COLO668 (cell line): ENCODE measurements around the gene OR1S2.
A peak's percentile ranks its signal among the peaks of the same experiment; 100 is the strongest.
"Not testable (repeated sequence)": the region's sequence is repeated elsewhere in the genome, so short reads cannot be mapped to it uniquely, and the experiment has no call there.

Experiments used
- DNase-seq: peaks from one replicate; lab custom pipeline; 2025; ENCODE audit not compliant: unreplicated experiment; lab: John Stamatoyannopoulos, UW

Gene OR1S2, protein sequence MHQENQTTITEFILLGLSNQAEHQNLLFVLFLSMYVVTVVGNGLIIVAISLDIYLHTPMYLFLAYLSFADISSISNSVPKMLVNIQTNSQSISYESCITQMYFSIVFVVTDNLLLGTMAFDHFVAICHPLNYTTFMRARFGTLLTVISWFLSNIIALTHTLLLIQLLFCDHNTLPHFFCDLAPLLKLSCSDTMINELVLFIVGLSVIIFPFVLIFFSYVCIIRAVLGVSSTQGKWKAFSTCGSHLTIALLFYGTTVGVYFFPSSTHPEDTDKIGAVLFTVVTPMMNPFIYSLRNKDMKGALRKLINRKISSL

DNA sequence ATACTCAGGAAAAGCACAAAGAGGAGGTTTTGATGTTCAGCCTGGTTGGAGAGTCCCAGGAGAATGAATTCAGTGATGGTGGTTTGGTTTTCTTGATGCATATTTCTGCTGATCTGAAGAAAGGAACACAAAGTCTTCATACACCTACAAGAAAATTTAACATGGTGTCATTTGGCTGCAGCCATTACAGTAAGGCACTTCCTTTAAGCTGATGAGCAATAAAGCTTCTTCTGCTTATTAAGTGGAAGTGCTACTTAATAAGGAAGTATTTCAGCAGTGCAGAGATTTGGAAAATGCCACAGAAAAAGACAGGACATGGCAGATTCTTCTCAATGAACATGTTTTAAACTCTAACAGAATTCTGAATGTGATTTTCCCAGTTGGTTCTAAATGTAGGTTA lies at the start of gene OR1S2:
Gene OR1S2 (minus strand): TSS at position 101 of the 400 bp plus-strand sequence. CDS start 0 bp downstream, at position 101.
- no peak for DNase-seq

DNA sequence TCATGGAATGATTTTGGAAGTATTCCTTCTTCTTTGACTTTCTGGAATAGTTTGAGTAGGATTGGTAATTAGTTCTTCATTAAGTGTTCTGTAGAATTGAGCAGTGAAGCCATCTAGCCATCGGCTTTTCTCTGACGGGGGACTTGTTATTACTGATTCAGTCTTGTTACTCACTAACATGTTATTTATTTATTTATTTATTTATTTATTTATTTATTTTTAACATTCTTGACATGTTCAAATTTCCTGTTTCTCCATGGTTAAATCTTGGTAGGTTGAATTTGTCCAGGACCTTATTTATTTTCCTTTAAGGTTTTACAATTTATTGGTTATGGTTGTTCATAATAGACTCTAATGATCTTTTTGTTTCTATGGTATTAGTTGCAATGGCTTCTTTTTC lies 40.0 kb upstream of the OR1S2 start:
- DNase-seq: no peak

DNA sequence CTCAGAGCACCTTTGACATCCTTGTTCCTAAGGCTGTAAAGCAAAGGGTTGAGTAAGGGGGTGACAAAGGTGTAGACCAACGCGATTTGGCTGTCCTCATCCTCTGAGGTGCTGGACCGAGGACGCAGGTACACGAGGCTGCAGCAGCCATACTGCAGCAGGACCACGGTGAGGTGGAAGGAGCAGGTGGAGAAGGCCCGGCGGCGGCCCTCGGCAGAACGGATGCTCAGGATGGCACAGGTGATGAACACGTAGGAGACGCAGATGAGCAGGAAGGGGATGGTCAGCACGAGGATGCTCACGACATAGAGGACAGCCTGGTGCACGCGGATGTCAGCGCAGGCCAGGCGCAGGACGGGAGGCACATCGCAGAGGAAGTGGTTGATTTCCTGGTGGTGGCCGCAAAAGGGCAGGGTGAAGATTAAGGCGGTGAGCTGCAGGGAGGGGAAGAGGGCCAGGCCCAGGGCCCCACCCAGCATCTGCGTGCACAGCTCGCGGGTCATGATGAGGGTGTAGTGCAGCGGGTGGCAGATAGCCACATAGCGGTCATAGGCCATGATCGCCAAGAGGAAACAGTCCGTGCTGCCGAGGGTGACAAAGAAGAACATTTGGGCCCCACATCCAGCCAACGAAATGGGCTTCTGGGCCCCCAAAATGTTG lies 24.1 kb upstream of the OR1S2 start:
- DNase-seq: no peak

DNA sequence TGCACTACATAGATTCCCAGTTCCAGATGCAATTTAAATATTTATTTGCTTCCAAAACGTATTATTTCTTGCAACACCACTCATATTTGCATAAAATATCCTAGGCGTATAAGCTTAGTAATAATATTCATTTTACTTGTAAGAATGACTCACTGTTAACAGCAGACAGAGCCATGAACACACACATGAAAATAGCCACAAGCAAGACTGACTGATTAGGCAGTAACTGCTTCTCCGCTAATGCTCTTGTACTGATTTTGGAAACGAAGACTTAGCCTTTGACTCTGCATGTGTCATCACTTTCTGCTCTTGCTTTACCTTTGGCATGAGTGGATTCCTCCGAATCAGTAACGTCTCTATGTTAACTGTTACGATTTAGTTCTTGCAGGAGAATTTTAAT lies 18.8 kb upstream of the OR1S2 start:
- no peak for DNase-seq

DNA sequence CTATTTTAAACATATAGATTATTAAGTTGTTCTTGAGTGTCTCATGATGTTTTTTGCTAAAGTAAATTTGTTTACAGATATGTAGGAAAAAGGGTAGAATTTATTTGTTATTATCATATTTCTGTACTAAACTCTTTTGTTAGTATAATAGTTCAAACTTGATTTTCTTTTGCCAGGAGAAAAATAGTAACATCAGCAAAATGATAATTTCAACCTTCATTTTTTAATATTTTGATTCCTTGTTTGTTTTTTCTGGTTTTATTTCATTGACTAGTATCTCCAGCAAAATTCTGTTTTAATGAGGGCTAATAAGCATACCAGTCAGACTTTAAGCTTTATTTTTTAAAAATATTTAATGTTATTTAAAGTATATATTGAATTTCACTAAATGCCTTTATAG lies 12.5 kb upstream of the OR1S2 start:
- DNase-seq: no peak

DNA sequence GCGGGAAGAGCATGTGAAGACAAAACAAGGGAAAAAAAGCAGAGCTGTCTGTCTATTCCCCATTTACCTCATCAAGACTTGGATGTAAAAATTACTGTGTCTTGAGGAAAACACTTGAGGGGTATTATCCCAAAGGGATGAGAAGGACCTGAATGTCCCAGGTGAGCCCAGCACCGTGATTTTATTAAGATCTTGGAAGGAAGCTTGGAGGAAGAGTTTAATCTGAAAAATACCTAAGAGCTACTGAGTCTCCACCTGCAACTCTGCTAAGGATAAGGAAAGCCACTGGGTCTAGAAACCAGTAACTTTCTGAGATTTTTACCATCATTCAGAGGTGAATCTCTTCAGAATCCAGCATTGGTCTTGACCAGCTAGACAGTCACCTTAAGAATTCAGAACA lies 8.5 kb upstream of the OR1S2 start, which contains the start of gene OR1S1:
Gene OR1S1 (plus strand): TSS at position 301 of the 400 bp plus-strand sequence.
- not testable (repeated sequence) for DNase-seq

DNA sequence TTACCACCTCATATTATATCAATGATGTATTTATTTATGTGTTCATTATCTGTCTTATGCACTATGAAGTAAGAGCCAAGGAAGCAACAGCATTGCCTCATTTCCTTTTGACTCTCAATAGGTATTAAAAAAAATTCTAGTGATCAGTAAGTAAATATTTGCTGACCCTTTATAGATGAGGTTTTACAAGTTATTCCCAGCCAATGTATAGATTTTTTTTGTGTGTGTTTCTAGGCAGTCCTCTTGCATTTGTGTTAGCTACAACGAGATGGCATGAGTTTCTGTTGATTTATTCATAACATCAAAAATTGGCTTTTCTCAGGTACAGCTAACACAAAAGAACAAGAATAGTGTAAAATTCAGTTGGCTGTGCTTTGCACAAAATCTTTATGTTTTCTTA lies 4.7 kb downstream of the OR1S2 start:
- no peak for DNase-seq

DNA sequence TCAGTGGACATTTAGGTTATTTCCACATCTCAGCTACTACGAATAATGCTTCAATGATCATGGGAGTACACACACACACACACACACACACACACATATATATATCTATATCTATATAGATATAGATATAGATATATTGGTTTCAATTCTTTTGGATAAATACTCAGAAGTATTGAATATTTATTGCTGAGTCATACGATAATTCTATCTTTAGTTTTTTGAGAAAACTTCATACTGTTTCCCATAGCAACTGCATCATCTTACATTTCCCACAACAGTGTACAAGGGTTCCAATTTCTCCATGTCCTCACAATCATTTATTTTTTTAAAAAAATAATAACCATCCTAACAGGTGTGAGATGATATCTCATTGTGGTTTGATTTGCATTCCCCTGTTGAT lies 8.0 kb downstream of the OR1S2 start:
- DNase-seq: no peak

DNA sequence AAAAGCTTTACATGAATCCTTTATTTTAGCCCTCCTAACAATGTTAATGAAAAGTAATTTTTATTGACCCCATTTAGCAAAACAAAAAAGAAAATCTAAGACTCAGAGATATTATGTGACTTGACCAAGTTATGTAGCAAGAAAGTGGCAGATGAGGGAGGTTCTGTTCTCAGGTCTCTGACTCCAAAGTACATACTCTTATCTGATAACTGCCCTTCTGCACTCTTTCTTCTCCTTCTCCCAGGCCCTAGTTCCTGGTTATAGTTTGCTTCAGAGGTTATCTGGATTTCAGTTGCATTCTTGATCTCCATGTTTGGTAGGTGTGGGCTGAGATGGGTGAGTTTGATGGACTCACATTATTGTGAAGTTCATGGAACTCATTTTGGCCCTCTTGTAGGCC lies 10.6 kb downstream of the OR1S2 start:
- DNase-seq: no peak

DNA sequence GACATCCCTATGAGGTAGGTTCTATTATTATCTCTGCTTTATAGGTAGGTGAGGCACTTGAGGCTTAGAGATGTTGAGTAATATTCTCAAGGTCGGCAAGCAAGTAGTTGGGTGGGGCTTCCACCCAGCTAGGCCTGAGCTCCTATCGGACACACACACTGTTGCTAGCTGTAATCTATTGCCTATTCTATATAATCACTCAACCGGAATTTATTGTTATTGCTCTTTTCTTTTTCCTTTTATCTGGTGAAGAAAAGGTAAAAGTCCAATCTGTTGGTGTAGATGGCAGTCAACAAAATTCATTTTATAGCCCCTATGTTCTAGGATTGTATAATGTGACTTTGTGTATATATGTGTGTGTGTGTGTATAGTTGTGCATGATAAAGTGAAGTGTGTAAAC lies 11.7 kb downstream of the OR1S2 start:
- DNase-seq: no peak

DNA sequence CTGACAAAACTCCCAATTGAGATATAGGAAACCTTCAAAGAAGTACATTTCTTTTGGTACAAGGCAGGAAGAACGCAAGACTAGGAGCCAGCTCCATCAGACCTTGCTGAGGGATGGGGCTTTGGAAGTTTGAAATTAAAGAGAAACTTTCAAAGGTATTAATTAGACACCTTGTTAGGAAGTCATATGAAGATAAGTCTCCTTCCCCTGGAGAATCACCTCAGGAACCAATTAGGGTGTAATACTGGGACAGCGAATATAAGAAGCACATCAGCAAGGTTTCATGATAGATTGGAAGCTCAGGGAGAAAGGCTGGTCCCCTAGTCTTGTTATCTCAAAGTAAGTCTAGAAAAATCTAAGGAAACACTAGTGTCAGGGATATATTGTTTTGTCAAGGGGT lies 15.2 kb downstream of the OR1S2 start, which contains the start of gene OR9Q2:
Gene OR9Q2 (plus strand): TSS at position 301 of the 400 bp plus-strand sequence. CDS start 1,421 bp downstream, outside the sequence.
- DNase-seq: no peak

DNA sequence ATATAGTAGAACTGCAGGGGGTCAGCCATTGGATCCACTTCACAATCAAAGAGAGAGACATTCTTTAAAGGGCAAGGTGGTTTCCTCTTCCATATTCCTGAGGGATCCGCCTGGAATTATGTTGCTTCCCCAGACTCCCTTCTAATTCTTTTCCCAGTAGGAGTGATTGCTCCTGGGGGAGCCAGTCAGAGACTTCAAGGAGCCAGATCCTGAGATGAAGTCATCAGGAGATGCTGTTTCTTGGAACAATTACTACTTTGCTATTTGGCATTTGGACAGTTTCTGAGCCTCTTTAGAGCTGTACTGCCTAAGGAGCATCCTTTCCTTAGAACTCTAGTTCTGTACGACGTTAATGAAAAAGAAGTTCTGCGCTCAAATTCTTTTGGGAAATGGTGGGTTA lies 17.0 kb downstream of the OR1S2 start:
- DNase-seq: no peak

DNA sequence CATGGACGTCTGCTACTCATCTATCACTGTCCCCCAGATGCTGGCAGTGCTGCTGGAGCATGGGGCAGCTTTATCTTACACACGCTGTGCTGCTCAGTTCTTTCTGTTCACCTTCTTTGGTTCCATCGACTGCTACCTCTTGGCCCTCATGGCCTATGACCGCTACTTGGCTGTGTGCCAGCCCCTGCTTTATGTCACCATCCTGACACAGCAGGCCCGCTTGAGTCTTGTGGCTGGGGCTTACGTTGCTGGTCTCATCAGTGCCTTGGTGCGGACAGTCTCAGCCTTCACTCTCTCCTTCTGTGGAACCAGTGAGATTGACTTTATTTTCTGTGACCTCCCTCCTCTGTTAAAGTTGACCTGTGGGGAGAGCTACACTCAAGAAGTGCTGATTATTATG lies 24.3 kb downstream of the OR1S2 start:
- DNase-seq: peak; percentile 42

DNA sequence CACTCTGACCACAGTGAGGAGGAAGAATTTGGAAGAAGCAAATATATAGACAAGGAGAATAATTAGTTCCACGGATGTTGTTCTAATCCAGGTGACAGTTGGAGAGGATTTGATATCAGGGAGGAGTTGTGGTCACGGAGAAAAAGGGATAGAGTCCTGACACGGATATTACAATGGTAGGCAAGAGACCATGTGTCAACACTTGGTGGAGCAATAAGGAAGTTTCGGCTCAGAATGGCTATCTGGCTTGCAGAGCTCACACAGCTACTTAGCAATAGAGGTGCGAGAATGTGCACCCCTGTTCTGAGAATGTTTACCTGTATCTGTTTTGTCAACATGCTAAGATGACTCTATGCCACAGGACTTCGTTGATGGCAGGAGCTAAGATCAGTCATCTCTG lies 25.5 kb downstream of the OR1S2 start:
- DNase-seq: no peak

DNA sequence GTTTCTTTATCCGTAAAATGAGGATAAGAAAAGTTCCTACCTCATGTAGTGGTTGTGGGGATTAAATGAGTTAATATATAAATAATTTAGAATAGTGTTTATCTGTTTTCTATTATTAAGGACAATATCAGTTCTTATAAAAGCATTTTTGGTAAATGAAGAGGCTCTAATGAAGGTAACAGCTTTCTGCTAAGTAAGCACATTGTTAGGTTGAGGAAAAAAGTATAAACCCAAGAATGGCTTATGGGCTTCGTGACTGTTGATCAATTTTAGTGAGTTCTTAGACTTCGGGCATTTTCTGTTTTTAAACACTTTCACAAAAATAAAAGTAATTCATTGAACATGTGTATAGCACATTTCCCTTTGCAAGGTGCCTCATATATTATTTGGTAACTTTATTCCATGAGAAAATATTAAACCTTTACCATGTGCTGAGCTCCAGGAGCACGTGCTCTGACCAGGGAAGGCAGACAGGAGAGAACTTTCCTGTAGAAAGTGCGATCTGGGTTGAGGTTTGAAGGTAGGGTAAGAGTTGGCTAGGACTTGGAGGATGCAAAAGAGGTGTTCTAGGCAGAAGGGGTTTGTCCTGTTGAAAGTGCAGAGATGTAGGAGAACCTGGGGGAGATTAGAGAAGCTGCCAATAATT lies 26.4 kb downstream of the OR1S2 start:
- DNase-seq: no peak

DNA sequence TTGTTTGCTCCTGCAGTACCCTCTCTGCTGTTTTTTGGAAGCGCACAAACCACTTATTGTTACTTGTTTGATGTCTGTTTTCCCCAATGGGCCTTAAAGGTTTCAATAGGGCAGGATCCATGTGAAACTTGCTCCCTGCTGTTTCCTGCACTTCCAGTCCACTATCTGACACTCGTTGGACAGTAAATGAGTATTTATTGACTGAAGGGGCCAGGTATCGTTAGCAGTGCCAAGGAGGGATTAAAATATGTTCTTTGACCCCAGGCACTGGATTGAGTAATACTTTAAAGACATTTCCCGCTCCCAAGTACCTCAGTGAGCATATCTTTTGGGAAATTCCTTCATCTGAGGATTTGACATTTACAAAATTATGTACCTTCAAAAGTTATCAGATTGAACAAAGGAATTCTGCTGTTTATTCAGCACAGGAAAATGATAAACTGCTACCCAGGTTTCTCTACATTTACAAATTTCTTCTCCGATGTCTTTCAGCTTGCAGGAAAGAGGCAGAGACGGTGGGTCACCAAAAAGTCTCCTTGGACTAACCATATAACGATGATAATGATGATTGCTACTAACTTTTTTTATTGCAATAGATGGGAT lies 38.3 kb downstream of the OR1S2 start:
- DNase-seq: no peak

DNA sequence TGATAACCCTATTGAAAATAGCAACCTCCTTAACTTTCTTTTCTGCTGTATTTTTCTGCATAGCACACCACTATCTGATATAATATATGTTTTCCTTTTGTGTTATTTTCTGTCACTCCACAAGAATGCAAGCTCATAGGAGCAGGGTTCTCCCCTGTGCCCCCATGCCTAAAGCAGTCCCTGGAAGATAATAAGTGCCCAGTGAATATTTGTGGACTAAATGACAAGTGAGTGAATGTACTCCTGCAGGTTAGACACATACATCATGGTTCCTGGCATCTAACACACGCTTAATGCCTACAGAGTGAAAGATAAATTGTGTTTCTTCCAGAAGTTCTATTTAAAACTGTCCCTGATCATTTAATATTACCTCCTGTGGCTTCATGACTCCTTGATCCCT lies 39.0 kb downstream of the OR1S2 start:
- no peak for DNase-seq

DNA sequence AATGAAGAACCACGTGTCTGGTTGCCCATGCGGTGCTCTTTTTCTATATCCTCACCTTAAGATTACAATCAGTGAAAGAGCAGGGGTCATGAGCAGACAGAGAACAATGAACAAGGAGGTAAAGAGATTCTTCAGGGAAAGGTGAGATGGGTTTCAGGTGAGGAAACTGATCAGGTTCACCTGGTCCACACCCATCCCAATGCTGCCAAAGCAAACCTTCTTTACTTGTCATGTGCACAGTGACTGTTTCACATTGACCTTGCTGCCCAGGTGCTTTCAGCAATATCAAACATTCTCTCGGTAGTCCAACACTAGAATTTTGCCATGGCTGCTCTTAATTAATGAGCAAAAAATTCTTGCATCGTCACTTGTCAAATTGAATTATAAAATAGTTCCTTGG lies 39.6 kb downstream of the OR1S2 start:
- no peak for DNase-seq
